ENCODE measurements around the gene RAB22A. TPM values are rescaled to one million over a fixed set of nuclear protein-coding genes. Genes with fewer than 3 reads are reported as not detected.
"Not testable (repeated sequence)": the region's sequence is repeated elsewhere in the genome, so short reads cannot be mapped to it uniquely, and the experiment has no call there.

RAB22A gene
- total RNA-seq, 2 experiments from 2014 or later, result 15.5 to 18.0 TPM

GRCh38 chr20:58372806-58373205, 63.3 kb downstream of the RAB22A start:
- peaks cover 6% of the 10 kb centered on the region for H3K27me3 Mint-ChIP-seq
- H3K4me1 Mint-ChIP-seq, result no peaks in the 10 kb centered on the region
- H3K9me3 Mint-ChIP-seq, result no peaks in the 10 kb centered on the region
- H3K4me3 Mint-ChIP-seq, result no peak overlapping the region
- ChIA-PET POLR2A (no interaction called here), CTCF (no interaction called here)
- H3K27ac Mint-ChIP-seq, result no peak overlapping the region
- H3K36me3 Mint-ChIP-seq (ENCODE audit: low read depth), result no peaks in the 10 kb centered on the region
- DNase-seq, result no peak

GRCh38 chr20:58373296-58373695, 63.8 kb downstream of the RAB22A start:
- POLR2A ChIA-PET, result not testable (repeated sequence)
- peaks cover 11% of the 10 kb centered on the region for H3K27me3 Mint-ChIP-seq
- CTCF ChIA-PET, result interaction anchor here (0.6 to 1.3 kb wide), 2 partner anchors 12 to 139 kb away, joined by 3 read pairs; no protein-coding TSS in a partner anchor

GRCh38 chr20:58374027-58374850, 64.7 kb downstream of the RAB22A start:
- no peaks in the 10 kb centered on the region for H3K36me3 Mint-ChIP-seq (ENCODE audit: low read depth)
- POLR2A ChIA-PET, result no interaction called here
- H3K9me3 Mint-ChIP-seq, result no peaks in the 10 kb centered on the region
- no peaks in the 10 kb centered on the region for H3K4me1 Mint-ChIP-seq
- CTCF ChIA-PET, result interaction anchor here (0.6 to 1.3 kb wide), 2 partner anchors 13 to 140 kb away, joined by 3 read pairs; no protein-coding TSS in a partner anchor
- DNase-seq, result no peak
- peaks cover 17% of the 10 kb centered on the region for H3K27me3 Mint-ChIP-seq
- H3K27ac Mint-ChIP-seq, result no peak overlapping the region
- no peak overlapping the region for H3K4me3 Mint-ChIP-seq

More at GRCh38 chr20:58373296-58373695, 63.8 kb downstream of the RAB22A start:
- H3K4me1 Mint-ChIP-seq; H3K27ac Mint-ChIP-seq; DNase-seq; H3K4me3 Mint-ChIP-seq; H3K9me3 Mint-ChIP-seq; H3K36me3 Mint-ChIP-seq (ENCODE audit: low read depth): not testable (repeated sequence)

- no peak overlapping the region for H3K27ac Mint-ChIP-seq
- ChIA-PET CTCF (no interaction called here), POLR2A (no interaction called here)
- DNase-seq, result no peak
- H3K4me1 Mint-ChIP-seq, result no peaks in the 10 kb centered on the region
- no peaks in the 10 kb centered on the region for H3K9me3 Mint-ChIP-seq
- peaks cover 17% of the 10 kb centered on the region for H3K27me3 Mint-ChIP-seq
- H3K36me3 Mint-ChIP-seq (ENCODE audit: low read depth), result no peaks in the 10 kb centered on the region
- no peak overlapping the region for H3K4me3 Mint-ChIP-seq
Measured at GRCh38 chr20:58374906-58375758, 65.6 kb downstream of the RAB22A start.

GRCh38 chr20:58375759-58376352, 66.3 kb downstream of the RAB22A start:
- DNase-seq, result no peak
- H3K4me1 Mint-ChIP-seq, result no peaks in the 10 kb centered on the region
- peaks cover 2% of the 10 kb centered on the region for H3K9me3 Mint-ChIP-seq
- POLR2A ChIA-PET, result no interaction called here
- H3K27ac Mint-ChIP-seq, result no peak overlapping the region
- H3K36me3 Mint-ChIP-seq (ENCODE audit: low read depth), result no peaks in the 10 kb centered on the region
- CTCF ChIA-PET, result no interaction called here
- H3K27me3 Mint-ChIP-seq, result peaks cover 19% of the 10 kb centered on the region
- no peak overlapping the region for H3K4me3 Mint-ChIP-seq

- Mint-ChIP-seq H3K4me3 (no peak overlapping the region), H3K36me3 (ENCODE audit: low read depth) (no peaks in the 10 kb centered on the region), H3K4me1 (no peaks in the 10 kb centered on the region), H3K27ac (no peak overlapping the region), H3K27me3 (peaks cover 26% of the 10 kb centered on the region), H3K9me3 (peaks cover 11% of the 10 kb centered on the region)
- no peak for DNase-seq
- ChIA-PET CTCF (interaction anchor here (0.7 to 1.0 kb wide), 2 partner anchors 9 to 46 kb away, joined by 3 to 4 read pairs; no protein-coding TSS in a partner anchor), POLR2A (no interaction called here)
Measured at GRCh38 chr20:58377017-58377416, 67.5 kb downstream of the RAB22A start.

GRCh38 chr20:58377766-58378401, 68.4 kb downstream of the RAB22A start:
- ChIA-PET POLR2A (no interaction called here), CTCF (interaction anchor here (1.0 kb wide), 1 partner anchor 10 kb away, joined by 3 read pairs; no protein-coding TSS in a partner anchor)
- H3K27ac Mint-ChIP-seq, result no peak overlapping the region
- H3K9me3 Mint-ChIP-seq, result peaks cover 14% of the 10 kb centered on the region
- H3K36me3 Mint-ChIP-seq (ENCODE audit: low read depth), result no peaks in the 10 kb centered on the region
- H3K27me3 Mint-ChIP-seq, result peaks cover 26% of the 10 kb centered on the region
- no peak overlapping the region for H3K4me3 Mint-ChIP-seq
- no peak for DNase-seq
- no peaks in the 10 kb centered on the region for H3K4me1 Mint-ChIP-seq

GRCh38 chr20:58378704-58379103, 69.2 kb downstream of the RAB22A start:
- POLR2A ChIA-PET, result no interaction called here
- CTCF ChIA-PET, result no interaction called here
- Mint-ChIP-seq H3K4me3 (no peak overlapping the region), H3K27ac (no peak overlapping the region), H3K9me3 (peaks cover 14% of the 10 kb centered on the region), H3K4me1 (no peaks in the 10 kb centered on the region), H3K36me3 (ENCODE audit: low read depth) (no peaks in the 10 kb centered on the region), H3K27me3 (peaks cover 26% of the 10 kb centered on the region)
- no peak for DNase-seq

- POLR2A ChIA-PET, result no interaction called here
- CTCF ChIA-PET, result no interaction called here
- Mint-ChIP-seq H3K9me3 (peaks cover 14% of the 10 kb centered on the region), H3K27ac (no peak overlapping the region), H3K4me3 (no peak overlapping the region), H3K36me3 (ENCODE audit: low read depth) (no peaks in the 10 kb centered on the region), H3K27me3 (peaks cover 29% of the 10 kb centered on the region), H3K4me1 (no peaks in the 10 kb centered on the region)
- DNase-seq, result no peak
Measured at GRCh38 chr20:58381627-58382026, 72.1 kb downstream of the RAB22A start.

GRCh38 chr20:58382096-58382495, 72.6 kb downstream of the RAB22A start:
- Mint-ChIP-seq H3K36me3 (ENCODE audit: low read depth) (no peaks in the 10 kb centered on the region), H3K27ac (no peak overlapping the region), H3K4me3 (no peak overlapping the region), H3K9me3 (peaks cover 14% of the 10 kb centered on the region), H3K4me1 (no peaks in the 10 kb centered on the region), H3K27me3 (peaks cover 28% of the 10 kb centered on the region)
- POLR2A ChIA-PET, result no interaction called here
- DNase-seq, result no peak
- CTCF ChIA-PET, result no interaction called here

GRCh38 chr20:58384821-58385220, 75.3 kb downstream of the RAB22A start:
- H3K4me3 Mint-ChIP-seq, result no peak overlapping the region
- ChIA-PET POLR2A (no interaction called here), CTCF (no interaction called here)
- H3K9me3 Mint-ChIP-seq, result peaks cover 14% of the 10 kb centered on the region
- peaks cover 2% of the 10 kb centered on the region for H3K4me1 Mint-ChIP-seq
- no peak for DNase-seq
- peaks cover 2% of the 10 kb centered on the region for H3K36me3 Mint-ChIP-seq (ENCODE audit: low read depth)
- H3K27me3 Mint-ChIP-seq, result peaks cover 12% of the 10 kb centered on the region
- H3K27ac Mint-ChIP-seq, result no peak overlapping the region

- Mint-ChIP-seq H3K36me3 (ENCODE audit: low read depth) (peaks cover 28% of the 10 kb centered on the region), H3K4me3 (no peak overlapping the region), H3K9me3 (no peaks in the 10 kb centered on the region), H3K27ac (no peak overlapping the region), H3K27me3 (peaks cover 3% of the 10 kb centered on the region), H3K4me1 (peaks cover 30% of the 10 kb centered on the region)
- no peak for DNase-seq
- CTCF ChIA-PET, result interaction anchor here (0.8 kb wide), 1 partner anchor 151 kb away, joined by 3 read pairs; no protein-coding TSS in a partner anchor
- POLR2A ChIA-PET, result no interaction called here
Measured at GRCh38 chr20:58388028-58388601, 78.6 kb downstream of the RAB22A start.
